Measurements from ENCODE around the gene ERH. TPM values are rescaled to one million over a fixed set of nuclear protein-coding genes. Genes with fewer than 3 reads are reported as not detected.

ERH gene
- total RNA-seq, 1 experiment from 2014 or later: 352 TPM

DNA sequence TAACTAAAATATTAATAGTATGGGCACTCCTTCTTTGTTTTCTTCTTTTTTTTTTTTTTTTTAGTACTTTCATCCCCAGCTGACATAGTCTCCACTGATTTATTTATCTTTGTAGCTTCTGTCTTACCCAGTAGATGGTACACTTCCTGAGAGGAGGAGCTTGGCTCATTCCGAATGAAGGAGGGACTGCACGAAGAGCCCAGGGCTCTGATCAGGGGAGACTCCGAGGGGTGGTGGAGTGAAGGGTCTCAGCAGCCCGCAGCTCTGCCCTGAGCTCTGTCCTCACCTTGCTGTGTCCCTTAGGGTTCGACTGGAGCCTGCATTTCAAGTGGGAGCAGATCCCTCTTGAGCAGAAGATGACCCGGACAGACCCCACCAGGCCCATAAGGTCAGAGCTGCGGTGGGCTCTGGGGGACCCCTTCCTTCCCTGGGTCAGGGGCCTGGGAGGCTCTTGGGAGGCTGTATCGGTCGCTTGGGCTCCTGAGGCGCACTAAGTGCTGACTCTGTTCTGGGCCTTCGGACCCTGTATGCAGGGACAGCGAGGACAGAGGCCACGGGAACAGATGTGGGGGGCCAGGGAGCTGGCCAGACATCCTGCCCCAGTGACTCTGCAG is 65.2 kb downstream of the ERH start:
- ChIA-PET RAD21 (ENCODE audit: low non-redundant PET in 1 of 2, low total read pairs in 2 of 2, uncharacterized antibody in 2 of 2, unreplicated experiment in 2 of 2) (interaction anchor here in 1 of 2 experiments (0.6 kb wide), 1 partner anchor 31 kb away, joined by 3 read pairs; no protein-coding TSS in a partner anchor), CTCF (no interaction called here), POLR2A (no interaction called here)
- ATAC-seq: no peak
- Histone ChIP-seq H4K20me1 (ENCODE audit: insufficient read depth) (no peaks in the 10 kb centered on the region), H3K4me3 (replicated peaks in 1 of 2; ENCODE audit: low read depth in 1 of 2, low read length in 2 of 2) (no peak overlapping the region), H3K9me2 (ENCODE audit: insufficient read depth) (no peaks in the 10 kb centered on the region), H3K79me2 (ENCODE audit: insufficient read depth, low read length) (no peaks in the 10 kb centered on the region), H3K4me2 (ENCODE audit: low read length) (no peak overlapping the region), H3K9me3 (ENCODE audit: control insufficient read depth in 1 of 2, insufficient read depth in 1 of 2, low read depth in 1 of 2, low read length in 2 of 2) (no peaks in the 10 kb centered on the region), H2AFZ (ENCODE audit: low read depth, low read length, poor library complexity, severe bottlenecking) (no peak overlapping the region), H3K27me3 (ENCODE audit: insufficient read depth, low read length) (no peaks in the 10 kb centered on the region), H3K4me1 (ENCODE audit: control insufficient read depth in 1 of 2, insufficient read depth in 2 of 2, low read length in 2 of 2) (no peaks in the 10 kb centered on the region), H3K27ac (ENCODE audit: low read depth, low read length) (no peak overlapping the region), H3K36me3 (ENCODE audit: control insufficient read depth in 1 of 2, insufficient read depth in 2 of 2, low read length in 2 of 2) (no peaks in the 10 kb centered on the region), H3K9ac (ENCODE audit: low read length) (no peak overlapping the region)
- TF ChIP-seq POLR2A (IDR thresholded peaks at IDR 0.05; ENCODE audit: borderline replicate concordance, extremely low read depth, insufficient read depth, insufficient read length): no peak
- TF ChIP-seq ZFX (IDR thresholded peaks at IDR 0.05): no peak
- no peak for TF ChIP-seq EZH2 (IDR thresholded peaks at IDR 0.05)
- TF ChIP-seq SIN3A (IDR thresholded peaks at IDR 0.05; ENCODE audit: low read depth): no peak
- no peak for TF ChIP-seq ELF1 (IDR thresholded peaks at IDR 0.05; ENCODE audit: borderline replicate concordance, low read depth)
- no peak for TF ChIP-seq POLR2AphosphoS5 (IDR thresholded peaks at IDR 0.05; ENCODE audit: low read depth, low read length)
- TF ChIP-seq FOSL1 (IDR thresholded peaks at IDR 0.05; ENCODE audit: low read depth): no peak
- TF ChIP-seq, protein P1, sequence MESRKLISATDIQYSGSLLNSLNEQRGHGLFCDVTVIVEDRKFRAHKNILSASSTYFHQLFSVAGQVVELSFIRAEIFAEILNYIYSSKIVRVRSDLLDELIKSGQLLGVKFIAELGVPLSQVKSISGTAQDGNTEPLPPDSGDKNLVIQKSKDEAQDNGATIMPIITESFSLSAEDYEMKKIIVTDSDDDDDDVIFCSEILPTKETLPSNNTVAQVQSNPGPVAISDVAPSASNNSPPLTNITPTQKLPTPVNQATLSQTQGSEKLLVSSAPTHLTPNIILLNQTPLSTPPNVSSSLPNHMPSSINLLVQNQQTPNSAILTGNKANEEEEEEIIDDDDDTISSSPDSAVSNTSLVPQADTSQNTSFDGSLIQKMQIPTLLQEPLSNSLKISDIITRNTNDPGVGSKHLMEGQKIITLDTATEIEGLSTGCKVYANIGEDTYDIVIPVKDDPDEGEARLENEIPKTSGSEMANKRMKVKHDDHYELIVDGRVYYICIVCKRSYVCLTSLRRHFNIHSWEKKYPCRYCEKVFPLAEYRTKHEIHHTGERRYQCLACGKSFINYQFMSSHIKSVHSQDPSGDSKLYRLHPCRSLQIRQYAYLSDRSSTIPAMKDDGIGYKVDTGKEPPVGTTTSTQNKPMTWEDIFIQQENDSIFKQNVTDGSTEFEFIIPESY (IDR thresholded peaks at IDR 0.05; ENCODE audit: extremely low read depth, insufficient replicate concordance, low read length): no peak
- no peak for TF ChIP-seq EGR1 (IDR thresholded peaks at IDR 0.05; ENCODE audit: low read depth)
- TF ChIP-seq ZNF274 (IDR thresholded peaks at IDR 0.05; ENCODE audit: low read depth, low read length): no peak
- no peak for TF ChIP-seq CEBPB (IDR thresholded peaks at IDR 0.05; ENCODE audit: low read depth)
- no peak for TF ChIP-seq EZH2phosphoT487 (IDR thresholded peaks at IDR 0.05; ENCODE audit: borderline replicate concordance)
- no peak for TF ChIP-seq TCF7L2 (IDR thresholded peaks at IDR 0.05; ENCODE audit: borderline replicate concordance, extremely low read depth, insufficient read depth, insufficient read length)
- no peak for TF ChIP-seq SRF (IDR thresholded peaks at IDR 0.05; ENCODE audit: low read depth)
- no peak for TF ChIP-seq RAD21 (IDR thresholded peaks at IDR 0.05; ENCODE audit: low read depth)
- TF ChIP-seq JUND (IDR thresholded peaks at IDR 0.05): no peak
- TF ChIP-seq ATF3 (IDR thresholded peaks at IDR 0.05): no peak
- TF ChIP-seq REST (IDR thresholded peaks at IDR 0.05; ENCODE audit: low read depth): no peak
- no peak for TF ChIP-seq YY1 (IDR thresholded peaks at IDR 0.05; ENCODE audit: extremely low read depth, insufficient replicate concordance, low read depth, low read length)
- DNase-seq (ENCODE audit: low read depth, low spot score): no peak
- intact Hi-C loops (cut with micrococcal nuclease): no loop called here
- no TSS peak for BruUV-seq (replicated peaks)

Measured in HCT116 (cell line).